ENCODE measurements around the gene RARA. TPM values are rescaled to one million over a fixed set of nuclear protein-coding genes. Genes with fewer than 3 reads are reported as not detected.
"Not testable (repeated sequence)": the region's sequence is repeated elsewhere in the genome, so short reads cannot be mapped to it uniquely, and the experiment has no call there.

The RARA gene
- total RNA-seq, 1 donor from 2014 or later = 38.8 TPM

- H4K20me1 ChIP-seq (ENCODE audit: insufficient read depth, low read length) = no peaks in the 10 kb centered on the region
- no peak overlapping the region for H3K27ac ChIP-seq (ENCODE audit: low read depth, low read length)
- no peaks in the 10 kb centered on the region for H3K36me3 ChIP-seq (ENCODE audit: insufficient read depth, low read length)
- TF ChIP-seq EZH2 (IDR thresholded peaks at IDR 0.05; ENCODE audit: insufficient read depth, low read length) = no peak
- TF ChIP-seq, protein P1, sequence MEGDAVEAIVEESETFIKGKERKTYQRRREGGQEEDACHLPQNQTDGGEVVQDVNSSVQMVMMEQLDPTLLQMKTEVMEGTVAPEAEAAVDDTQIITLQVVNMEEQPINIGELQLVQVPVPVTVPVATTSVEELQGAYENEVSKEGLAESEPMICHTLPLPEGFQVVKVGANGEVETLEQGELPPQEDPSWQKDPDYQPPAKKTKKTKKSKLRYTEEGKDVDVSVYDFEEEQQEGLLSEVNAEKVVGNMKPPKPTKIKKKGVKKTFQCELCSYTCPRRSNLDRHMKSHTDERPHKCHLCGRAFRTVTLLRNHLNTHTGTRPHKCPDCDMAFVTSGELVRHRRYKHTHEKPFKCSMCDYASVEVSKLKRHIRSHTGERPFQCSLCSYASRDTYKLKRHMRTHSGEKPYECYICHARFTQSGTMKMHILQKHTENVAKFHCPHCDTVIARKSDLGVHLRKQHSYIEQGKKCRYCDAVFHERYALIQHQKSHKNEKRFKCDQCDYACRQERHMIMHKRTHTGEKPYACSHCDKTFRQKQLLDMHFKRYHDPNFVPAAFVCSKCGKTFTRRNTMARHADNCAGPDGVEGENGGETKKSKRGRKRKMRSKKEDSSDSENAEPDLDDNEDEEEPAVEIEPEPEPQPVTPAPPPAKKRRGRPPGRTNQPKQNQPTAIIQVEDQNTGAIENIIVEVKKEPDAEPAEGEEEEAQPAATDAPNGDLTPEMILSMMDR (IDR thresholded peaks at IDR 0.05; ENCODE audit: insufficient read depth, low read depth, low read length) = no peak
- FAIRE-seq (no peak), DNase-seq (ENCODE audit: low read depth) (no peak)
- Mint-ChIP-seq H3K27me3 (ENCODE audit: low read depth, unreplicated experiment) (peaks cover 4% of the 10 kb centered on the region), H3K4me3 (ENCODE audit: unreplicated experiment) (peak overlapping the region; percentile 42), H3K4me1 (ENCODE audit: low read depth, unreplicated experiment) (peaks cover 15% of the 10 kb centered on the region), H3K36me3 (ENCODE audit: low read depth, unreplicated experiment) (peaks cover 2% of the 10 kb centered on the region), H3K9me3 (ENCODE audit: unreplicated experiment) (peaks cover 3% of the 10 kb centered on the region), H3K27ac (ENCODE audit: unreplicated experiment) (no peak overlapping the region)
- no peak overlapping the region for H2AFZ ChIP-seq (ENCODE audit: low read depth, low read length)
- no peaks in the 10 kb centered on the region for H3K9me3 ChIP-seq (ENCODE audit: insufficient read depth, low read depth, low read length)
- no peaks in the 10 kb centered on the region for H3K4me1 ChIP-seq (ENCODE audit: insufficient read depth, low read length)
- no peak overlapping the region for H3K4me3 ChIP-seq (ENCODE audit: insufficient read depth, low read depth, low read length)
- no peaks in the 10 kb centered on the region for H3K79me2 ChIP-seq (ENCODE audit: insufficient read depth, low read length)
- no peak overlapping the region for H3K9ac ChIP-seq (ENCODE audit: low read length)
- no peaks in the 10 kb centered on the region for H3K27me3 ChIP-seq (ENCODE audit: insufficient read depth, low read length)
- no peak overlapping the region for H3K4me2 ChIP-seq (ENCODE audit: low read length)
These were observed 66.0 kb downstream of the RARA start for GRCh38 chr17:40374821-40375498.

- not testable (repeated sequence) for H3K9me3 ChIP-seq (ENCODE audit: insufficient read depth, low read depth, low read length); H4K20me1 ChIP-seq (ENCODE audit: insufficient read depth, low read length); H2AFZ ChIP-seq (ENCODE audit: low read depth, low read length); H3K27me3 Mint-ChIP-seq (ENCODE audit: low read depth, unreplicated experiment); H3K4me3 ChIP-seq (ENCODE audit: insufficient read depth, low read depth, low read length); H3K27ac Mint-ChIP-seq (ENCODE audit: unreplicated experiment); FAIRE-seq; H3K9ac ChIP-seq (ENCODE audit: low read length); H3K36me3 Mint-ChIP-seq (ENCODE audit: low read depth, unreplicated experiment); H3K79me2 ChIP-seq (ENCODE audit: insufficient read depth, low read length); H3K4me3 Mint-ChIP-seq (ENCODE audit: unreplicated experiment); H3K27ac ChIP-seq (ENCODE audit: low read depth, low read length); H3K9me3 Mint-ChIP-seq (ENCODE audit: unreplicated experiment); H3K4me2 ChIP-seq (ENCODE audit: low read length); H3K36me3 ChIP-seq (ENCODE audit: insufficient read depth, low read length); DNase-seq (ENCODE audit: low read depth); H3K27me3 ChIP-seq (ENCODE audit: insufficient read depth, low read length); H3K4me1 ChIP-seq (ENCODE audit: insufficient read depth, low read length)
- peaks cover 15% of the 10 kb centered on the region for H3K4me1 Mint-ChIP-seq (ENCODE audit: low read depth, unreplicated experiment)
These were observed 66.8 kb downstream of the RARA start for GRCh38 chr17:40375786-40376185.

- H3K4me1 Mint-ChIP-seq (ENCODE audit: low read depth, unreplicated experiment) = peaks cover 15% of the 10 kb centered on the region
- not testable (repeated sequence) for H3K36me3 Mint-ChIP-seq (ENCODE audit: low read depth, unreplicated experiment); H3K9me3 Mint-ChIP-seq (ENCODE audit: unreplicated experiment); H3K36me3 ChIP-seq (ENCODE audit: insufficient read depth, low read length); H3K4me3 Mint-ChIP-seq (ENCODE audit: unreplicated experiment); DNase-seq (ENCODE audit: low read depth); H3K9me3 ChIP-seq (ENCODE audit: insufficient read depth, low read depth, low read length); H2AFZ ChIP-seq (ENCODE audit: low read depth, low read length); H3K27ac Mint-ChIP-seq (ENCODE audit: unreplicated experiment); H4K20me1 ChIP-seq (ENCODE audit: insufficient read depth, low read length); H3K4me1 ChIP-seq (ENCODE audit: insufficient read depth, low read length); FAIRE-seq; H3K27me3 ChIP-seq (ENCODE audit: insufficient read depth, low read length); H3K79me2 ChIP-seq (ENCODE audit: insufficient read depth, low read length); H3K27me3 Mint-ChIP-seq (ENCODE audit: low read depth, unreplicated experiment); H3K4me3 ChIP-seq (ENCODE audit: insufficient read depth, low read depth, low read length); H3K27ac ChIP-seq (ENCODE audit: low read depth, low read length); H3K4me2 ChIP-seq (ENCODE audit: low read length); H3K9ac ChIP-seq (ENCODE audit: low read length)
These were observed 67.6 kb downstream of the RARA start for GRCh38 chr17:40376541-40376940.
